ENCODE data around the gene JARID2.

Gene JARID2

DNA sequence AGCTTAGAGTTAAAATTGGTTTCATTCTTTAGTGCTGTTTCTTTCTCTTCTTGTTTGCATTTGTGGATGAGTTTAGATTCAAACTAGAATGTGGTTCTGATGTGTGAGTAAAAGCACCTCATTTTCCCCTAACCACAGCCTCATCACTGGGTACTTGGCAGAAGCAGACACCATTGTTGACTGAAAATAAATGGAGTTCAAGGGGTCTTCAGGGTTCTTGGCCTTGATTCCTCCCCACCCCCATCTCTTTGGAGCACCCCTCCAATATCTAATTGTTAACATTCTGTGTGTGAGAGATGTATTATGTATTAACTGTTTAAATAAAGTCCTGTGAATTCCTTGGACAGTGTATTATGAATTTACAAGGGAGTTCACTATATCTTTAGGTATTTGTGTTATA lies 59.6 kb downstream of the JARID2 start:
- TF ChIP-seq, protein P1, sequence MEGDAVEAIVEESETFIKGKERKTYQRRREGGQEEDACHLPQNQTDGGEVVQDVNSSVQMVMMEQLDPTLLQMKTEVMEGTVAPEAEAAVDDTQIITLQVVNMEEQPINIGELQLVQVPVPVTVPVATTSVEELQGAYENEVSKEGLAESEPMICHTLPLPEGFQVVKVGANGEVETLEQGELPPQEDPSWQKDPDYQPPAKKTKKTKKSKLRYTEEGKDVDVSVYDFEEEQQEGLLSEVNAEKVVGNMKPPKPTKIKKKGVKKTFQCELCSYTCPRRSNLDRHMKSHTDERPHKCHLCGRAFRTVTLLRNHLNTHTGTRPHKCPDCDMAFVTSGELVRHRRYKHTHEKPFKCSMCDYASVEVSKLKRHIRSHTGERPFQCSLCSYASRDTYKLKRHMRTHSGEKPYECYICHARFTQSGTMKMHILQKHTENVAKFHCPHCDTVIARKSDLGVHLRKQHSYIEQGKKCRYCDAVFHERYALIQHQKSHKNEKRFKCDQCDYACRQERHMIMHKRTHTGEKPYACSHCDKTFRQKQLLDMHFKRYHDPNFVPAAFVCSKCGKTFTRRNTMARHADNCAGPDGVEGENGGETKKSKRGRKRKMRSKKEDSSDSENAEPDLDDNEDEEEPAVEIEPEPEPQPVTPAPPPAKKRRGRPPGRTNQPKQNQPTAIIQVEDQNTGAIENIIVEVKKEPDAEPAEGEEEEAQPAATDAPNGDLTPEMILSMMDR (conservative IDR thresholded peaks at IDR 0.05; ENCODE audit: low read depth, low read length), result no peak
- DNase-seq (ENCODE audit: low read depth), result no peak
- no peak overlapping the region for H3K4me3 ChIP-seq (ENCODE audit: low read length)

- TF ChIP-seq, protein P1 (conservative IDR thresholded peaks at IDR 0.05; ENCODE audit: low read depth, low read length), result no peak
- H3K4me3 ChIP-seq (ENCODE audit: low read length), result no peak overlapping the region
- no peak for DNase-seq (ENCODE audit: low read depth)
These were observed 60.0 kb downstream of the JARID2 start for GRCh38 chr6:15305909-15306308.

DNA sequence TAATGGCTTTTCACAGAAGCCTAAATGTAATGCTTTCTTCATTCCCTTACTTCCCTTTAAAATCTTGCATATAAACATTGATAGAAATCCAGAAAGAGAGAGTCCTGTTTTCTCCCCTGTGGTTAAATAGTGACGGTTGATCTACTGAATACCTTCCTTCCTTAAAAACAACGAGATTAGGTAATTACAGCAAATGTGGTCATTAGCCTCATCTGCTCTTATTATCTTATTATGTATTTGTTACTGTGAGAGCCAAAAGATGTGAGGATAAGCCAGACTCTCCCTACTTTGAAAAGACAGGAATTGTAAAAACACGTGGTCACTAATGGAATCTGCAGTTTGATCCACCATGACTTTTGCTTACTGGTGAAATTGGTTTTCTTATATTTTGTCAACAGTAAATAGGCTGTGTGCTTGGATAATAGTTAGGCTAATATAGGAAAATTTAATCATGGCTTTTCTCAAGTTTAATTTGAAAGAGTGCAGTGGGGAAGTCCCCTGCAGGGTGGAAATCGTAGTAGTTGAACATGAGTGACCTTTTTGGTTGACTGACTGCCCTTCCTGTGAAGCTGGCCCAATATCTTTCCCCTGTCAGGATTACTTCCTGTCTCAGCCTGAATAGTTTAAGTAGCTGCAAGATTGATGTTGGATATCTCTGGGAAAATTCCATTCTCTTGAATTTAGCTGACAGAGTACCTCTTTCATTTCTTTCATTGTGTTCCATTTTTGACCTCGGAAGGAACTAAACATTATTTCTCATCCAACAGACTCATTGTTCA lies 62.8 kb downstream of the JARID2 start:
- TF ChIP-seq, protein P1 (conservative IDR thresholded peaks at IDR 0.05; ENCODE audit: low read depth, low read length), result no peak
- no peak for DNase-seq (ENCODE audit: low read depth)
- no peak overlapping the region for H3K4me3 ChIP-seq (ENCODE audit: low read length)

GRCh38 chr6:15309611-15310283 lies 63.9 kb downstream of the JARID2 start:
- TF ChIP-seq, protein P1 (conservative IDR thresholded peaks at IDR 0.05; ENCODE audit: low read depth, low read length), result no peak
- no peak for DNase-seq (ENCODE audit: low read depth)
- no peak overlapping the region for H3K4me3 ChIP-seq (ENCODE audit: low read length)

DNA sequence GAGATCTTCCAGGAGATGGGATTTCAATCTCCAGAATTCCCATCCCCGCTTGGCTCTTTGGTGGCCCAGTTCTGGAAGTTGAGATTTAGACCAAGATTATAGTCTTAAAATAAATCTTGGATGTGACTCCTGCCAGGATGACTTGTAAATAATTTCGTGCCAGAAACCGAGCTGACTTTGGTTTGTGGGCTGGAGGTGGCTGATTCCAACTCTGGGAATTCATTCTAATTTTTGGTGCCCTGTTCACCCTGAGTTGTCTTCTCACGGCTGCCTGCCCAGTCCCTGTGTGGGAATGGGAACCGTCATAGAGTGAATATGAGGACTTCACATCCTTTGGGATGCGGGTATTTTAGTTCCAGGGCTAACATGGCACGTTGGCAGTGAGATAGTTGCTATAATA lies 64.8 kb downstream of the JARID2 start:
- DNase-seq (ENCODE audit: low read depth), result no peak
- TF ChIP-seq, protein P1 (conservative IDR thresholded peaks at IDR 0.05; ENCODE audit: low read depth, low read length), result no peak
- no peak overlapping the region for H3K4me3 ChIP-seq (ENCODE audit: low read length)

DNA sequence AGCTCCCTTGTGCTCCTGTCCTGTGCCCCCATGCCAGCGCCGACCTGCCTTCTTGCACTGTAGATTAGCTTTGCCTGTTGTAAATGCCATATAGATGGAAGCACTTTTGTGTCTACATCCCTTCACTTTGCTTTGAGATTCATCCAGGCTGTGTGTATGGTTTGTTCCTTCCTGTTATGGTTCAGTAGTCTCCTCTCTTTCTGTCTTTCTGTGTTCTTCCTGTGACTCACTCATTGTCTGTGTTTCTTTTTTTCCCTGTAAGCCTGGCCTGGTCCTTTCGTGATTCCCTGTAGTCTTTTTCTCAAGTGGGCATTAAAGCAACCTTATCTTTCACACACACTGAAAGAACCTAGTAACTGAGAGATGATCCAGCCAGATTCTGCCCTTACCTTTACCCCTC lies 66.6 kb downstream of the JARID2 start:
- TF ChIP-seq, protein P1 (conservative IDR thresholded peaks at IDR 0.05; ENCODE audit: low read depth, low read length), result no peak
- DNase-seq (ENCODE audit: low read depth), result no peak
- H3K4me3 ChIP-seq (ENCODE audit: low read length), result no peak overlapping the region

GRCh38 chr6:15313367-15313766 lies 67.5 kb downstream of the JARID2 start:
- no peak for DNase-seq (ENCODE audit: low read depth)
- no peak overlapping the region for H3K4me3 ChIP-seq (ENCODE audit: low read length)
- TF ChIP-seq, protein P1 (conservative IDR thresholded peaks at IDR 0.05; ENCODE audit: low read depth, low read length), result no peak
